GM23338 (cell line): ENCODE results near the gene RBM28.

ENCODE experiments used
- CREB1 ChIP-seq: fragments of 250-450 bp; sonication (Bioruptor Pico); IDR thresholded peaks from 2 replicates; pipeline ENCODE4 v1.5.0; 2020; ENCODE audit warnings: low read depth, mild to moderate bottlenecking, moderate library complexity
- EZH2 ChIP-seq: fragments of 200-600 bp; sonication (generic); IDR thresholded peaks from one replicate; pipeline ENCODE4 v1.8.0; 2017; ENCODE audit warnings: antibody characterized with exemption, mild to moderate bottlenecking, low read depth; ENCODE audit not compliant: unreplicated experiment
- JUNB ChIP-seq: IDR thresholded peaks from one replicate; pipeline ENCODE4 v1.6.1; 2016; ENCODE audit warnings: antibody characterized with exemption; ENCODE audit not compliant: unreplicated experiment
- POLR2AphosphoS5 ChIP-seq: IDR thresholded peaks from 2 replicates; pipeline ENCODE4 v1.6.1; 2016; ENCODE audit warnings: antibody characterized with exemption, low read depth
- TF ChIP-seq, protein P1 (sequence below), 2 experiments: fragments of 200-600 bp in 1 of 2; sonication (generic) in 1 of 2; conservative IDR thresholded peaks; 2 replicates each; pipeline versions ENCODE4 v1.5.1 to v1.6.1; 2016 to 2017; ENCODE audit warnings: antibody characterized with exemption in 2 of 2, low read depth in 2 of 2, mild to moderate bottlenecking in 2 of 2, moderate library complexity in 1 of 2
- TF ChIP-seq, protein P2 (sequence below): IDR thresholded peaks from one replicate; pipeline ENCODE4 v1.6.1; 2018; ENCODE audit warnings: antibody characterized with exemption; ENCODE audit not compliant: unreplicated experiment
- TF ChIP-seq, protein P3 (sequence below): IDR thresholded peaks from 2 replicates; pipeline ENCODE4 v1.6.1; 2016; ENCODE audit warnings: antibody characterized with exemption

DNA sequence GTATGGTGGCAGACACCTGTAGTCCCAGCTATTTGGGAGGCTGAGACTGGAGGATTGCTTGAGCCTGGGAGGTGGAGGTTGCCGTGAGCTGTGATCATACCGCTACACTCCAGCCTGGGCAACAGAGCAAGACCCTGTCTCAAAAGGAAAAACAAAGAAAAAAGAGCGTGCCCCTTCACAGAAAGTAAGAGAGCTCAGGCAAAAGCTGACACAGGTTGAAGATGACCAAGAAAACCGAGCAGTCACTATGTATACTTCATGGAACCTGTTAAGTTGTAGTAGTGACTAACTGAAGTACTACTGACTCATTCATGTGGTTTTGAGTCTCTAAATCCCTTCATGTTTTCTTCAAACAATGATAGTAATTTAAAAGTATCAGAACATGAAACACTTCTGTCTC lies 19.0 kb upstream of the RBM28 start:
- TF ChIP-seq CREB1 (no peak), EZH2 (no peak), POLR2AphosphoS5 (no peak), JUNB (no peak)
- TF ChIP-seq, protein P1, sequence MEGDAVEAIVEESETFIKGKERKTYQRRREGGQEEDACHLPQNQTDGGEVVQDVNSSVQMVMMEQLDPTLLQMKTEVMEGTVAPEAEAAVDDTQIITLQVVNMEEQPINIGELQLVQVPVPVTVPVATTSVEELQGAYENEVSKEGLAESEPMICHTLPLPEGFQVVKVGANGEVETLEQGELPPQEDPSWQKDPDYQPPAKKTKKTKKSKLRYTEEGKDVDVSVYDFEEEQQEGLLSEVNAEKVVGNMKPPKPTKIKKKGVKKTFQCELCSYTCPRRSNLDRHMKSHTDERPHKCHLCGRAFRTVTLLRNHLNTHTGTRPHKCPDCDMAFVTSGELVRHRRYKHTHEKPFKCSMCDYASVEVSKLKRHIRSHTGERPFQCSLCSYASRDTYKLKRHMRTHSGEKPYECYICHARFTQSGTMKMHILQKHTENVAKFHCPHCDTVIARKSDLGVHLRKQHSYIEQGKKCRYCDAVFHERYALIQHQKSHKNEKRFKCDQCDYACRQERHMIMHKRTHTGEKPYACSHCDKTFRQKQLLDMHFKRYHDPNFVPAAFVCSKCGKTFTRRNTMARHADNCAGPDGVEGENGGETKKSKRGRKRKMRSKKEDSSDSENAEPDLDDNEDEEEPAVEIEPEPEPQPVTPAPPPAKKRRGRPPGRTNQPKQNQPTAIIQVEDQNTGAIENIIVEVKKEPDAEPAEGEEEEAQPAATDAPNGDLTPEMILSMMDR (conservative IDR thresholded peaks at IDR 0.05; ENCODE audit: low read depth in 2 of 2): no peak
- TF ChIP-seq, protein P2, sequence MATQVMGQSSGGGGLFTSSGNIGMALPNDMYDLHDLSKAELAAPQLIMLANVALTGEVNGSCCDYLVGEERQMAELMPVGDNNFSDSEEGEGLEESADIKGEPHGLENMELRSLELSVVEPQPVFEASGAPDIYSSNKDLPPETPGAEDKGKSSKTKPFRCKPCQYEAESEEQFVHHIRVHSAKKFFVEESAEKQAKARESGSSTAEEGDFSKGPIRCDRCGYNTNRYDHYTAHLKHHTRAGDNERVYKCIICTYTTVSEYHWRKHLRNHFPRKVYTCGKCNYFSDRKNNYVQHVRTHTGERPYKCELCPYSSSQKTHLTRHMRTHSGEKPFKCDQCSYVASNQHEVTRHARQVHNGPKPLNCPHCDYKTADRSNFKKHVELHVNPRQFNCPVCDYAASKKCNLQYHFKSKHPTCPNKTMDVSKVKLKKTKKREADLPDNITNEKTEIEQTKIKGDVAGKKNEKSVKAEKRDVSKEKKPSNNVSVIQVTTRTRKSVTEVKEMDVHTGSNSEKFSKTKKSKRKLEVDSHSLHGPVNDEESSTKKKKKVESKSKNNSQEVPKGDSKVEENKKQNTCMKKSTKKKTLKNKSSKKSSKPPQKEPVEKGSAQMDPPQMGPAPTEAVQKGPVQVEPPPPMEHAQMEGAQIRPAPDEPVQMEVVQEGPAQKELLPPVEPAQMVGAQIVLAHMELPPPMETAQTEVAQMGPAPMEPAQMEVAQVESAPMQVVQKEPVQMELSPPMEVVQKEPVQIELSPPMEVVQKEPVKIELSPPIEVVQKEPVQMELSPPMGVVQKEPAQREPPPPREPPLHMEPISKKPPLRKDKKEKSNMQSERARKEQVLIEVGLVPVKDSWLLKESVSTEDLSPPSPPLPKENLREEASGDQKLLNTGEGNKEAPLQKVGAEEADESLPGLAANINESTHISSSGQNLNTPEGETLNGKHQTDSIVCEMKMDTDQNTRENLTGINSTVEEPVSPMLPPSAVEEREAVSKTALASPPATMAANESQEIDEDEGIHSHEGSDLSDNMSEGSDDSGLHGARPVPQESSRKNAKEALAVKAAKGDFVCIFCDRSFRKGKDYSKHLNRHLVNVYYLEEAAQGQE: no peak
- TF ChIP-seq, protein P3, sequence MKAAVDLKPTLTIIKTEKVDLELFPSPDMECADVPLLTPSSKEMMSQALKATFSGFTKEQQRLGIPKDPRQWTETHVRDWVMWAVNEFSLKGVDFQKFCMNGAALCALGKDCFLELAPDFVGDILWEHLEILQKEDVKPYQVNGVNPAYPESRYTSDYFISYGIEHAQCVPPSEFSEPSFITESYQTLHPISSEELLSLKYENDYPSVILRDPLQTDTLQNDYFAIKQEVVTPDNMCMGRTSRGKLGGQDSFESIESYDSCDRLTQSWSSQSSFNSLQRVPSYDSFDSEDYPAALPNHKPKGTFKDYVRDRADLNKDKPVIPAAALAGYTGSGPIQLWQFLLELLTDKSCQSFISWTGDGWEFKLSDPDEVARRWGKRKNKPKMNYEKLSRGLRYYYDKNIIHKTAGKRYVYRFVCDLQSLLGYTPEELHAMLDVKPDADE: no peak
